Activated CD4-positive, alpha-beta T cell treated with anti-CD3 and anti-CD28 coated beads for 36 hours (primary cell): ENCODE data around the gene ADGRV1. TPM values are rescaled to one million over a fixed set of nuclear protein-coding genes. Genes with fewer than 3 reads are reported as not detected.
A peak's percentile ranks its signal among the peaks of the same experiment; 100 is the strongest.

Source experiments
- ATAC-seq: fragments of 200-7000 bp; cut with Tn5 transposase; one replicate; pipeline ENCODE4 v1.10.0; 2021; ENCODE audit warnings: mild to moderate bottlenecking, moderate library complexity
- CTCF ChIA-PET: fragments of 350-600 bp; sonication (Branson Sonifier 250); formaldehyde crosslinking; loops from one replicate; lab custom pipeline; 2021; ENCODE audit warnings: antibody characterized with exemption; lab: Charles Lee
- POLR2A ChIA-PET: fragments of 350-600 bp; sonication (Branson Sonifier 250); formaldehyde crosslinking; loops from one replicate; lab custom pipeline; 2021; ENCODE audit warnings: antibody characterized with exemption, inconsistent platforms; lab: Charles Lee
- DNase-seq: peaks from one replicate; pipeline ENCODE4 v3.0.0-alpha.2; 2020
- H3K27ac Mint-ChIP-seq: one replicate; pipeline ENCODE4 v1.8.0; 2021; ENCODE audit warnings: mixed read lengths
- H3K27me3 Mint-ChIP-seq: one replicate; pipeline ENCODE4 v1.8.0; 2021; ENCODE audit warnings: mixed read lengths
- H3K36me3 Mint-ChIP-seq: one replicate; pipeline ENCODE4 v1.8.0; 2021; ENCODE audit warnings: low read depth, mixed read lengths
- H3K4me1 Mint-ChIP-seq: one replicate; pipeline ENCODE4 v1.8.0; 2021; ENCODE audit warnings: mixed read lengths
- H3K4me3 Mint-ChIP-seq: one replicate; pipeline ENCODE4 v1.8.0; 2021; ENCODE audit warnings: mild to moderate bottlenecking, moderate library complexity, mixed read lengths
- H3K9me3 Mint-ChIP-seq: one replicate; pipeline ENCODE4 v1.8.0; 2021; ENCODE audit warnings: low read depth, mixed read lengths
- intact Hi-C, 2 experiments: fragments of 100-400 bp; cut with DNase I in 1 of 2; cut with micrococcal nuclease in 1 of 2; formaldehyde crosslinking; loops; one replicate each; pipeline versions ENCODE4 v1.14.2 to v1.15.1; 2022 to 2024; cut with DNase I, micrococcal nuclease
- total RNA-seq, 2 experiments: library from RNA; stranded (reverse); gene quantifications; one replicate each; pipeline ENCODE4 v1.2.3, GENCODE V29; 2021

ADGRV1 gene
- total RNA-seq, 2 experiments from 2014 or later: 0.02 to 0.12 TPM

DNA sequence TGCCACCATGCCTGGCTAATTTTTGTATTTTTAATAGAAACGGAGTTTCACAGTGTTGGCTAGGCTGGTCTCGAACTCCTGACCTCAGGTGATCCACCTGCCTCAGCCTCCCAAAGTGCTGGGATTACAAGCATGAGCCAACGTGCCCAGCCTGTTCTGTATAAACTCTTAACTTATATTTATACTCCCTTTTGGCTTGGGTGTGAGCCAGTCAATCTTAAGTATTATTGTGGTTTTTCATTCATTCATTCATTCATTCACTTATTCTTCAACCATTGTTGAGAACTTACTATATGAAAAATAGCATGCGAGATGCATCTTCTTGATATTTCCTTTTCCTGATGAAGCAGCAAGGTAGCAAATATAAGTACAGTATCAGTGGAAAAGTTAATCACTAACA lies 132.9 kb downstream of the ADGRV1 start:
- H3K4me3 Mint-ChIP-seq: no peak overlapping the region
- no peak overlapping the region for H3K27ac Mint-ChIP-seq
- H3K36me3 Mint-ChIP-seq: no peaks in the 10 kb centered on the region
- ChIA-PET CTCF (no interaction called here), POLR2A (no interaction called here)
- intact Hi-C loops: no loop called here
- H3K27me3 Mint-ChIP-seq: no peaks in the 10 kb centered on the region
- ATAC-seq (no peak), DNase-seq (no peak)
- H3K4me1 Mint-ChIP-seq: no peaks in the 10 kb centered on the region
- H3K9me3 Mint-ChIP-seq: no peaks in the 10 kb centered on the region

- no peak for ATAC-seq
- ChIA-PET CTCF (no interaction called here), POLR2A (no interaction called here)
- peaks cover 6% of the 10 kb centered on the region for H3K27me3 Mint-ChIP-seq
- no peaks in the 10 kb centered on the region for H3K4me1 Mint-ChIP-seq
- intact Hi-C loops: no loop called here
- no peak overlapping the region for H3K4me3 Mint-ChIP-seq
- H3K9me3 Mint-ChIP-seq: no peaks in the 10 kb centered on the region
- H3K27ac Mint-ChIP-seq: no peak overlapping the region
- no peaks in the 10 kb centered on the region for H3K36me3 Mint-ChIP-seq
- DNase-seq: no peak
These were observed 137.6 kb downstream of the ADGRV1 start for GRCh38 chr5:90696153-90696552.

GRCh38 chr5:90700299-90700698 lies 141.7 kb downstream of the ADGRV1 start:
- Mint-ChIP-seq H3K9me3 (no peaks in the 10 kb centered on the region), H3K27ac (no peak overlapping the region), H3K36me3 (no peaks in the 10 kb centered on the region), H3K27me3 (peaks cover 13% of the 10 kb centered on the region), H3K4me3 (no peak overlapping the region), H3K4me1 (no peaks in the 10 kb centered on the region)
- ChIA-PET POLR2A (no interaction called here), CTCF (no interaction called here)
- intact Hi-C loops: no loop called here
- ATAC-seq (no peak), DNase-seq (no peak)

DNA sequence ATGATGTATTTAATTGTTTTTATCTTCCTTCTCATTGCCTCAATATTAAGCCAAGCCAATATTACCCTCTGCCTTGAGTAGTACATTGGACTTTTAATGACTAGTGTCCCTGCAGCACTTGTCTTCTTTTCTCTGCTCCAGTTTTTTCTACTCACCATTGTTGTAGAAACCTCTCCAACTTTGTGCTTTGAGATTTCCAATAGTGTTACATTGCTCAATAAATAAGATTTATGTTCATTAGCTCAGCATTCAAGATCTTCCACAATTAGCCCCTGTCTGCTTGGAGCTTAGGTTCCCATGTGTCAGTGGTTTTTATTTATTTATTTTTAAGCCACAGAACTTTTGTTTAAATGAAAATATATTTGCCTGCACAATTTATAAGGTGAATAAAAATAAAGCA lies 145.3 kb downstream of the ADGRV1 start:
- CTCF ChIA-PET: no interaction called here
- intact Hi-C loops: no loop called here

DNA sequence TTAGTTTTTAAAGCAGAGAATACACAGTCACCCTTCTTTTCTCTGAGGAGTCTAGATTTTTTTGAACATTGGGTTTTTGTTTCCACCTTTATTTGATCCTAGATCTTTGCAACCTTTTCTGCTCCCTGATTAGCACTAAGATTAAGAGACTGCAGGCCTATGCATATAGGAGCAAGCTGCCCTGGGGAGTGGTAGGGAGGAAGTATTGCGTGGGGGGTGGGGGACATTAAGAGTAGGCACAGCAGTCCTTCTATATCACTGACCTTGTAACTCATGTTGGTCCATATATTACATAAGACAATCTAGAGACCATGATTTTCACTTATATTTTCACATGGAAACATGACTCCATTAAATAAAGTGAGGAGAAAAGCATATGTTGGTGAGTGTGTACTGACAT lies 149.1 kb downstream of the ADGRV1 start:
- Mint-ChIP-seq H3K27me3 (peaks cover 14% of the 10 kb centered on the region), H3K9me3 (no peaks in the 10 kb centered on the region), H3K4me3 (no peak overlapping the region), H3K4me1 (no peaks in the 10 kb centered on the region), H3K36me3 (no peaks in the 10 kb centered on the region), H3K27ac (no peak overlapping the region)
- intact Hi-C loops: no loop called here
- ChIA-PET CTCF (interaction anchor here (1.9 kb wide), 1 partner anchor 76 kb away, joined by 12 read pairs; no protein-coding TSS in a partner anchor), POLR2A (no interaction called here)
- DNase-seq (no peak), ATAC-seq (no peak)

More for the DNA sequence above, 145.3 kb downstream of the ADGRV1 start:
- H3K27me3 Mint-ChIP-seq: peaks cover 10% of the 10 kb centered on the region
- H3K36me3 Mint-ChIP-seq: no peaks in the 10 kb centered on the region
- POLR2A ChIA-PET: no interaction called here
- ATAC-seq: no peak
- H3K27ac Mint-ChIP-seq: no peak overlapping the region
- no peaks in the 10 kb centered on the region for H3K4me1 Mint-ChIP-seq
- DNase-seq: no peak
- no peak overlapping the region for H3K4me3 Mint-ChIP-seq
- no peaks in the 10 kb centered on the region for H3K9me3 Mint-ChIP-seq

DNA sequence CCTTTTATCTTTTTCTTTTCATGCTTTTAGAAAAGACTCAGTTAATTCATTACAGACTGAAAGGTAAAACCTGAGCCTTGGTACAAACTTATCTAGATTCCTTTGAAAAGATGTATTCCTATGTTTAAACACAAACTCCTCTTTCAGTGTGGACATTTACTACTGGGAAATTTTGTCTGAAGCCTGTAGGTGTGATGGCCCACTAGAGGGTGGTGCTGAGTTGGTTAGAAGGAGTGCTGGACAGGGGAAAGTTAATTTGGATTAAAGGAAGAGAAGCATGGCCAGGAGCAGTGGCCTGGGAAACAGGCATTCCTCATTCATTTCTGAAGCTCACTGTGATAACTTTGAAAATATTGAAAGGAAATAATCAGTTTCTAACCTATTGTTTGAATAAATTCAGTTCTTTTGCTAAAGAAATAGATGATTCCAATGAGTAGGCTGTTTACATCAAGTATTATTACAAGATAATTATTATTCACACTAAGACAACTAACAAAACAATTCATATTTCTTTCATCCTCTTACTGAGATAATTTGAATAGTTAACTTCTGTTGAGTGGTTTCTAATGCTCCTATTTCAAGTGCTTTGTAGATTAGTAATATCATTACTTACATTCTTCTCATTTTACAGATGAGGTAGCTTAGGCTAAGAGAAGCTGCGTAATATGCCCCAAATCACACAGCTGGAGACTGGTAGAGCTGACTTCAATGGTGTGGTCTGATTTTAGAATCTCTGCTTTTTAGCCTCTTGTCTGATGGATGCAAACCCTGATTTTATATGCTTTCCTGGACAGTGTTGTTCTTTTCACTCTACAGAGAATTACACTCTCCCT lies 150.9 kb downstream of the ADGRV1 start:
- peak; percentile 22 for DNase-seq
- Mint-ChIP-seq H3K36me3 (no peaks in the 10 kb centered on the region), H3K4me3 (no peak overlapping the region), H3K27me3 (peaks cover 11% of the 10 kb centered on the region), H3K27ac (no peak overlapping the region), H3K9me3 (no peaks in the 10 kb centered on the region), H3K4me1 (no peaks in the 10 kb centered on the region)
- ATAC-seq: no peak
- CTCF ChIA-PET: interaction anchor here (0.6 to 1.9 kb wide), 6 partner anchors 9 to 80 kb away, joined by 3 to 12 read pairs (median 4); no protein-coding TSS in a partner anchor
- intact Hi-C loops: loop anchor here in 1 of 2 experiments (1.0 kb wide), 1 partner anchor 74 kb away; no protein-coding TSS in a partner anchor
- POLR2A ChIA-PET: no interaction called here

DNA sequence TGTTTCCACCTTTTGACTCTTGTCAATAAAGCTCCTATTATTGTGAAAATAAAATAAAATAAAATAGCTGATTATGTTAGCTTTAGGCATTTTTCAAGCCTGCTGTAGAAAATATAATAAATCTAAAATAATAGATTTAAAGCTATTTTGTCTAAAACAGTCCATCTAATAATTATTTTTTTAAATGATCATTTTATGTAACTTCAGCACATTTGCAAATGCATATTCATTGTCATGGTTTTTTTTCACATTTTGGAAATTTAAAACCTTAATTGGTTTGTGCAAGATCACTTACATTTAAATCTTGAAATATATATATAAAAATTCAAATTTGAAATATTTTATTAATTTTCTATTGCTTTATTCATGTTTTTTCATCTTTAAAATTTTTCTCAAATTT lies 159.8 kb downstream of the ADGRV1 start:
- no peaks in the 10 kb centered on the region for H3K9me3 Mint-ChIP-seq
- H3K36me3 Mint-ChIP-seq: no peaks in the 10 kb centered on the region
- POLR2A ChIA-PET: no interaction called here
- H3K27me3 Mint-ChIP-seq: peaks cover 7% of the 10 kb centered on the region
- CTCF ChIA-PET: interaction anchor here (1.0 to 2.0 kb wide), 2 partner anchors 9 to 65 kb away, joined by 3 to 5 read pairs; no protein-coding TSS in a partner anchor
- ATAC-seq: no peak
- intact Hi-C loops: no loop called here
- no peak for DNase-seq
- no peaks in the 10 kb centered on the region for H3K4me1 Mint-ChIP-seq
- no peak overlapping the region for H3K27ac Mint-ChIP-seq
- no peak overlapping the region for H3K4me3 Mint-ChIP-seq

- DNase-seq (no peak), ATAC-seq (no peak)
- CTCF ChIA-PET: interaction anchor here (1.2 kb wide), 1 partner anchor 44 kb away, joined by 3 read pairs; no protein-coding TSS in a partner anchor
- Mint-ChIP-seq H3K4me3 (no peak overlapping the region), H3K36me3 (no peaks in the 10 kb centered on the region), H3K4me1 (no peaks in the 10 kb centered on the region), H3K27me3 (peaks cover 8% of the 10 kb centered on the region), H3K27ac (no peak overlapping the region), H3K9me3 (peaks cover 7% of the 10 kb centered on the region)
- POLR2A ChIA-PET: no interaction called here
- intact Hi-C loops: no loop called here
These were observed 181.0 kb downstream of the ADGRV1 start for GRCh38 chr5:90739567-90739966.

GRCh38 chr5:90740244-90740799 lies 181.7 kb downstream of the ADGRV1 start:
- Mint-ChIP-seq H3K27me3 (peaks cover 8% of the 10 kb centered on the region), H3K36me3 (no peaks in the 10 kb centered on the region), H3K4me3 (no peak overlapping the region), H3K27ac (no peak overlapping the region), H3K4me1 (no peaks in the 10 kb centered on the region), H3K9me3 (peaks cover 7% of the 10 kb centered on the region)
- ChIA-PET CTCF (no interaction called here), POLR2A (no interaction called here)
- intact Hi-C loops: no loop called here
- no peak for DNase-seq
- no peak for ATAC-seq

DNA sequence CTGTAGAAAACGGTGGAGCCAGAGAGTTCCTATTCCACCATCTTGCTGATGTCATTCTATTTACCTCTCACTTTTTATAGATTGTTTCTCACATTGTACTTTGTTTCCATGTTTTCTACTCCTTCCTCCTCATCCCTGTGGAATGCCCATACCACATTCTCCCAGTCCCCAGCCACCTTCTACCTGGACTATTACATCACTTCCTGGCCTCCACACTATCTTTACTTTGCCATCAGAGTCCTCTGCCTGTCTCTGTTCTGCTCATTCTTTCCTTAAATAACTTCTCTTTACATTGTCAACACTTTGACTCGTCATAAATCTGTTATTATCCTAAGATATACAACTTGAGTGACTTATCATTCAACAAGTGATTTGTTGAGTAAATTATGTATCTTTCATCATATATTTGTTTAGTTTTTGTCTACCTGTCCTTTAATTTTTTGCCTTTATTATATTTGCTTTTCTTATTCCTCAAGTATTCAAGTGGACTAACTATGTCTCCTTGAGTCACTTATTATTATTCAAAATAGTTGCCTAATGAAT lies 182.5 kb downstream of the ADGRV1 start:
- Mint-ChIP-seq H3K4me3 (no peak overlapping the region), H3K27me3 (peaks cover 8% of the 10 kb centered on the region), H3K27ac (no peak overlapping the region), H3K4me1 (no peaks in the 10 kb centered on the region), H3K9me3 (peaks cover 7% of the 10 kb centered on the region), H3K36me3 (no peaks in the 10 kb centered on the region)
- ChIA-PET POLR2A (no interaction called here), CTCF (no interaction called here)
- DNase-seq: no peak
- ATAC-seq: no peak
- intact Hi-C loops: no loop called here

DNA sequence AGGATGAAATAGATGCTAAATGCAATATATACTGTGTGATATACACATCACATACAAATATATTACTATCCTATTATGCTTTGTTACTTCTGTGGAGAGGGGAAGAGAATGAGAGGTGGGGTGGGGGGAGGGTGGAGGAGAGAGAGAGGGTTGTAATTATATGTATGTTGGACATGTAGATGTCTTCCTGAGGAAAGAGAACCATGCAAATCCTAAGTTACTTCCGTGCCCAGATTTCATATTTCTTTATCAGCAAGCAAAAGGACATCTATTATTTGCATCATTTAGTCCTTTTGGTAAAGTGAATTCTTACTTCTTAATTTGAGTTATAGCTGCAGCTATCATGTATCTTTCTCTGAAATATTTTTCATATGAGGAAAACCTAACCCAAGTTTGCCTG lies 187.5 kb downstream of the ADGRV1 start:
- POLR2A ChIA-PET: no interaction called here
- intact Hi-C loops: no loop called here

DNA sequence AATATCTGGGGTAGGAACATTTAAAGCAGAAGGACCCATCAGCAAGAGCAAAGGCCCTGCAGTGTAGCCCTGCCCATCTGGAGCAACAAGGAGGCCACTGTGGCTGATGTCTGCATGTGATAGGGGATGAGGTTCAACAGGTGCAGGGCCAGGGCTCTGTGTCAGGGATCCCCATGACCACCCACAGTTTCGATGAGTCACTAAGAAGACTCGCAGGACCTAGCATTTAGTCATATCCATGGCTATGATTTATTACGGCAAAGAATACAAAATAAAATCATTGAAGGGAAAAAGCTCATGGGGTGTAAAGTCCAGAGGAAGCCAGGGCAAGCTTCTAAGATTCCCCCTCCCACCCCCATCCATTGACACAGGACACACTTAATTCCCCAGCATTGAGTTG lies 188.6 kb downstream of the ADGRV1 start:
- H3K4me3 Mint-ChIP-seq: no peak overlapping the region
- H3K4me1 Mint-ChIP-seq: no peaks in the 10 kb centered on the region
- no peaks in the 10 kb centered on the region for H3K36me3 Mint-ChIP-seq
- intact Hi-C loops: no loop called here
- no peak for DNase-seq
- H3K27me3 Mint-ChIP-seq: peaks cover 10% of the 10 kb centered on the region
- CTCF ChIA-PET: no interaction called here
- H3K9me3 Mint-ChIP-seq: no peaks in the 10 kb centered on the region
- POLR2A ChIA-PET: no interaction called here
- H3K27ac Mint-ChIP-seq: no peak overlapping the region
- no peak for ATAC-seq

More for the DNA sequence above, 187.5 kb downstream of the ADGRV1 start:
- Mint-ChIP-seq H3K36me3 (no peaks in the 10 kb centered on the region), H3K27ac (no peak overlapping the region), H3K4me3 (no peak overlapping the region), H3K4me1 (no peaks in the 10 kb centered on the region), H3K9me3 (no peaks in the 10 kb centered on the region), H3K27me3 (peaks cover 10% of the 10 kb centered on the region)
- CTCF ChIA-PET: no interaction called here
- ATAC-seq (no peak), DNase-seq (no peak)
